NK-92 (cell line): ENCODE data around the gene ROBO1.

ENCODE experiments used
- DNase-seq: peaks from one replicate; lab custom pipeline; 2025; ENCODE audit not compliant: unreplicated experiment; lab: John Stamatoyannopoulos, UW

Gene ROBO1

DNA sequence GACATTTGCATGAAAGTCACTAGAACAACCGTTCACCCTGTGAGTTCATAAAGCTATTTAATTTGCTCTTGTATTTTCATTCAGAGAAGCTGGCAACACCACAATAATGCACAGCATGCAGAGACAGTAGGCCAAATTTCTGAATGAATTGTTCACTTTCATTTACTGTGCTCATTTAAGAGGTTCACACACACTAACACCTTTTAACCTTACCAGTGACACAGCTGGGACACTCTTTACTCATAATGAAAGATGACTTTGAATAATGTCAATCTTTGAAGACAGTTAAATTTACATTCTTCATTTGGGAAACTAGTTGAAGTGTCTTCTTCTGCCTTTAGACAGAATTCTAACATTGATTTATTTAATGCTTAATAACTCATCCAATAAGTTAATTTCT, 95.7 kb downstream of the ROBO1 start:
- DNase-seq = no peak

DNA sequence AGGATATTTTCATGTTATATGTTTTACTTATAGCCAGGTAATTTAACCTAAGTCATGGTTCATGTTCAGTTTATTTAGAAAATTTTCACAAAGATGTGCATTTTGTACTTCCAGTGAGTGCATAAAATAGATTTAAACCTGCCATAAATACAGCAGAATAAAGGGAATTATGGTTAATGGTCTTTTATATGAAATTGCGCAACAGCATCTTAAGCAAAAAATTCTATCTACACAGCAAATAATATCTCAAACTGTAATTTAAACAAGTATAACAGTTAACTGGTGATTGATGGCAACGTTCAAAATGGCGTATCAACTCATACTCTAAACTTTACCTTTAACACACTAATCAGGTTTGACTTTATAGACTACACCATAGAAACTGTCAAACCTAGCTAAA, 97.6 kb downstream of the ROBO1 start:
- DNase-seq = no peak

DNA sequence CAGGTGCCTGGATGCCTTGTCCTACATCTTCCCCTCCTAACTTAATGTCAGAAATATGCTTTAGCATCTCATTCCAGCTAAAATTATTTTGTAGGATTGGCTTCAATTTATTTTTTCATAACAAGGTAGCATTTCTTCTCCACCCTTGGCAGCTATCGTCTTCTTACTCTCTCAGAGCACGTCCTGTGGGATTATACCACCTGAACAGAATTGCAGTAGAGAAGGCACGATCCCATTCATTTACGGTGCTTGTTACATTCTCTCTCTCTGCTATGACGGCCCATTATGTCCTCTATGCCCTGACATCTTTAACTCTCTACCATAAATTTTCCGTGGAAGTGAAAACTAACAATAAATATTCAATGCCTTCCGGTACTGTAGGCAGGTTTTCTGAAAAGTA, 103.3 kb downstream of the ROBO1 start:
- DNase-seq = no peak

DNA sequence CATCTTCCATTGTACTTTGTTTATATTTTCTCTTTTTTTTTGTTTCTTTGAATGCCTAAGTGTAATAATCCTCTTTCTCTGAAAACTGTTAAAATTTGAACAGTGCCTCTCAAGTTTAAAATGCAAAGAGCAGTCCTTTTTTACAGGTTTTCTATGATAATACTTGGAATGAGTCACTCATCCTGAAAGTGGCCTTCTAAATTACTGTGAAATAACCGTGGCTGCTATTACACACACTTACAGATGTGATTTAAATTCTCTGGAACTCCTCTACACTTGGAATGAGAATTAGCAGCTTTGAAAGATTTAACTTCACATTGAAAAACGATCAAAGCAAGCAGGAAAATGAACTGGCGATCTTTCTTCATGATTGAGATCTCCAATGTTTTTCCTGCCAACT, 105.9 kb downstream of the ROBO1 start:
- DNase-seq = no peak

DNA sequence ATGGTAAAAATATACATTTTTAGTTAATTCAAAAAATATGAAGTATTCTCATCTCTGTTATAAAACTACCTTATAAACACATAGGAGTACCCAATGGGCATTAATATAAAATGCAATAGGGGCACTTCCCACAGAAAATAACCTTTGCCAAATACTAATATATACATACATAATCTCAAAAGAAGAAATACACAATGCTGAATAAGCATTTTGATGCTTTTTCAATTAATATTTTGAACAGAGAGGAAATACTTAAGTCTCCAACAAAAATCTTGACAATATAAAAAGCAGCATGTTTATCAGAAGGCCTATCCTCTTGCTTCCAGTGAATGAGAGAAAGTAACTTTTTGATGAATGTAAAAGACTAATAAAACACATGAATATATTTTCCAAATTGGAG, 110.7 kb downstream of the ROBO1 start:
- DNase-seq = no peak

DNA sequence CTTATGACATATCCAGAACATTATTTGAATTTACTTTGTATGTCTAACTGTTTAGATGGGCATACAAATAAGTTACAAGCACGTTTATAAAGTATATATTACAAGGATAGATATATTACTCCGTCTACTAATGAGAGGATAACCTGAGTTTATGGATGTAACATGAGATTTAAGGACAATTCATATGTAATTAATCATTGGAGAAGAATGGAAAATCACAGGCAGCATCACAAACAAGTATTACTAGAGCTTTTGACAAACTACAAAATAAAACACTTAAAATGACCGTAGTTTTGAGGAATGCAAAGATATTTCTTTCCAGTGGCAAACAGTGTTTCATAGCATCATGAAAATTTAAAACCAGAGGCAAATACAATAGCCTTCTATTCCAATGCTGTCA, 113.8 kb downstream of the ROBO1 start:
- no peak for DNase-seq

DNA sequence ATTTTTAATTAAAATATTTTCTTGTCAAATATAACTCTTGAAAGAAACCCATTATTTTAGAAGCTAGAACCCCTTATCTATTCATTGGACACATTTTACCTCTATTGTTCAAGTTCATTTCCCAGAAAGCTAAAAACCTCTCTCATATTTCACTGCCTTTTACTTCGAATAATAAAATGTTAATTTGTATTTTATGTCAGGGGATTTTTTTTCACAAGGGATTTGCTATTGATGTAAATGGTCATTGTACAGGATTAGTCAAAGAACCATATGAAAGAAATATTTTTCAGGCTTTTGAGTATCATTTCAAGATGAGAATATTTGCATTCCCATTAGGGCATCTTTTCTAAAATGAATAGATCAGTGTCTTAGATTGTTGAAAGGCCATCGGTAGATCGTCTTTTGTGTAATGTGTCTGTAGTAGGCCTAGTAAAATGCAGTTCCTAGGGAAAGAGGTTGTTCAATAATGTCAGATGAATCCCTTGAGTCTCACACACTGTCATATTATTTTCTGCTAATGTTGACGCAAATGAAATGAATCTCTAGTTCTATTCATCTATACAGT, 114.5 kb downstream of the ROBO1 start:
- DNase-seq = no peak

DNA sequence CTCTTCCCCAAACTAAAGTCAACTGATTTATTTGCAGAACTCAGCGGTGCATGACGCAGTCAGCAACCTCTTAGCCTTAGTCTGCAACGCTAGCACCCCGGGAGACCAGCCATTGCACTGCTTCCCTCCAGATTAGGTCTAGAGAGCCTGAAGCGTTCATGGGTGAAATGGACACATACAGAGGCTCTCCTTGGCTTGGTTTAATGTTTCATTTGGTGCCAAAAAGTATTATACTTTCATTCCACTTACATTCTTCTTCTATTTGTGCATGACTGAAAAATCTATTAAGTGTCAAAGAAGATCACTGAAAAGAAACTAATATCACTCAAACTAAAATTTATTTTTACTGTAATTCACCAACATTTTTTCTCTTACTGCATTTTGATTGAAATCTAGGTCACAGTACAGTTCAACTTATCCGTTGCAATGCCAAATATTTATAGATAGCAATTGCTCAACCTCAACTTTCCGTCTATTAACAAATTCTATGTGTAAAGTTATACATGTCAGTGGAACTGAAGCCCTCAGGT, 116.2 kb downstream of the ROBO1 start:
- no peak for DNase-seq

DNA sequence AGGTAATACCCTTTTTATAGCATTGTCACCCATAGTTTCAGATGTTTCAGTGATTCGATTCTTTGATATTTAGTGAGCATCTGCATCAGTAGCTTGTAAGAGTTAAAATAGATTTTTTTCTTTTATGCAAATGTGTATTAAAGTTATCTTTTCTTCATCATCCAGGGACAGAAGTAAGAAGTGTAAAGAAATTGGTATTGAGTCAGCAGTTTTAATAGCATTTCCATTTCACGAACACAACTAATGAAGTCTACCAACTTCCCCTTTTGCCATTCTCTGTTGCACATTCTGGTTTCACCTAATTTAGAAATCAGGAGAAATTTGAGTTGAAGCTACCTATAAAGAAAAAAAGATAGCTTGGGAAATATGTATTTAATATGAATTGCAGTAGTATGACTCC, 127.9 kb downstream of the ROBO1 start:
- DNase-seq = no peak

DNA sequence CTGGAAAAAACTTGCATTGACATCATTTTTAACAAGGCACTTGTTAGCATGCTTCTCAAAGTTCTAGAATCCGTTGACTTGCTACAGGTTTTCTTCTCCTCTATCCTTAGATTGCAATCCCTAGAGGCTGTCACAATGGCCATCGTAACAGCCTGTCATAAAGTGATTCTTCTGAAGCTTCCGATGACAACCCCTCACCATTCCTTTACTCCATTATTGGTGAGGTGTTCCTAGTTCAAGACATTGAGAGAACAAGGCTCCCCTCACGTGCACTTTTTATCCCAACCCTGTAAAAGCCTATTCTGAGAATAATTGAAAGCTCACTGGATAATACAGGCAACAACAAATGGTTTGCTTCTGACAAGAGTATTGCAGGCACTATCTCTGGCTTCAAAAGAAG, 131.4 kb downstream of the ROBO1 start:
- no peak for DNase-seq

DNA sequence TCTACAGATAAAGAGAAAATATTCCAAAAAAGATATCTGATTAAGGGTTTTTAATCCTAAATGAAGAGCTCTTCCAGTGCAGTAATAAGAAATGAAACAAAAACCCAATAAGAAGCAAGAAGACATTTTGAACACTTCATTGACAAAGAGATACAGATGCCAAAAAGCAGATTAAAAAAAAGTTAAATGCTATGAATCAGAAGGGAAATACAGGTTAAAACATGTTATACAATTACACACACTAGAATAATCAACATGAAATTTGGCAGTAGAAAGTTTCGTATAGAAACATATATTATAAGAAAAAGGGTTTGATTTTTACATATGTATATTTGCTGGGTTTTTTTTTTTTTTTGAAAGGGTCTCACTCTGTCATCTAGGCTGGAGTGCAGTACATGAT, 135.0 kb downstream of the ROBO1 start:
- no peak for DNase-seq

DNA sequence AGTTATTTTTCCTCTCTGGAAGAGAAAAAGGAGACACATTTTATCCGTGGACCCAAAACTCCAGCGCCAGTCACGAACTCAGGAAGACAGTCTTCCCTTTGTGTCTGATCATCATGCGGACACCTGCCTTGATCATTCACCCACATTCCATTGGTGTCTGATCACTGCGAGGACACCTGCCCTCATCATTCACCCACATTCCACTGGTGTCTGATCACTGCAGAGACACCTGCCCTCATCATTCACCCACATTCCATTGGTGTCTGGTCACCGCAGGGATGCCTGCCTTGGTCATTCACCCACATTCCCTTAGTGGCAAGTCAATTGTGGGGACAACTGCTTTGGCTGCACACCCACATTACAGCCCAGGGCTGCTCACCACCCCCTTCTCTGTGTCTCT, 148.9 kb downstream of the ROBO1 start:
- no peak for DNase-seq

DNA sequence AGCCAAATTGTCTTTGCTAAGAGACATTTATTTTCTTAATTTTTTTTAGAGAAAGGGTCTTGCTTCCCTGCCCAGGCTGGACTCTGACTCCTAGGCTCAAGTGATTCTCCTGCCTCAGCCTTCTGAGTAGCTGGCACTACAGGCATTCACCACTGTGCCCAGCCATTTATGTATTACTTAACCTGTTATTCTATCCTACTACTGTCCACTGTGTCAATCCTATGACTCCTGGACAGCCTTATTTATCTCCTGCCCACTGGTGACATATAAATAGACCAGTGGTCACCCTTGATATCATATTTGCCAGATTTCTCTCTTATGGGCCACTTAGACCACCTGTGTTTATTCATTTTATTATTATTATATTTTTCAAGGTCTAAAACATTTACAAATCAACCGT, 161.4 kb downstream of the ROBO1 start:
- DNase-seq = no peak

DNA sequence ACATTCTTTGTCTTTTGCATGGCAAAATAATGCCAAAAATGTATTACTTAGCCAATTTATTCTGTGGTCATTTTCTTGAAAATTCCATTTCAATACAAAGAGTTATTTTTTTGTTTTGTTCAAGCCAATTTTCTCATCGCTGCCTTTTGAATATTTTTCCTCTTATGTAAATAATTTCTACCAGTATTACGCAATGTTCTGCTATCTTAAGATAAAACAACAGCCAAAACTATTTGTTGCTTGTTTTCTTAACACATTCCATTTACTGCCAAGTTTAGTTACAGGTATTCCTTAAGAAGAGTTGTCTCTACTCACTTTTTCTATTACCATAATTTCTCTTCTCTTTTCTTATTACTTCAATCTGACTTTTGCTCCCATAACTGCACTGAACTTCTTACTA, 163.1 kb downstream of the ROBO1 start:
- no peak for DNase-seq

DNA sequence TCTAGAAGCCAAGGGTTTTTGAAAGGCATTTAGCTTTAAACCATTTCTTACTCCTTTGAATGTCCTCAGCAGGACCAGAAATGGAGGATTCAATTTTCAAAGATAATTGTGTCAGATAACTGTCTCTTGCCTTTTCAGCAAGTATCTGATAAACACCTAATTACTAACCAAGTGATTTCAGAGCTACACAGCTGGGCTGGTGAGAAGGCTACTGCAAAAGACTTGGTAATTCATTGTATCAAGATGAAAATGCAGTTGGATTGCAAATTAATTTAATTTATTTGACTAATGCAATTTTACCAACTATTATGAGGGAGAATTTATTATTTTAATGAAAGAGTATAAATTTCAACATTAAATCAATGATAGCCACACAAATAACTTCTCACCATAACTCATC, 165.4 kb downstream of the ROBO1 start:
- DNase-seq = no peak

DNA sequence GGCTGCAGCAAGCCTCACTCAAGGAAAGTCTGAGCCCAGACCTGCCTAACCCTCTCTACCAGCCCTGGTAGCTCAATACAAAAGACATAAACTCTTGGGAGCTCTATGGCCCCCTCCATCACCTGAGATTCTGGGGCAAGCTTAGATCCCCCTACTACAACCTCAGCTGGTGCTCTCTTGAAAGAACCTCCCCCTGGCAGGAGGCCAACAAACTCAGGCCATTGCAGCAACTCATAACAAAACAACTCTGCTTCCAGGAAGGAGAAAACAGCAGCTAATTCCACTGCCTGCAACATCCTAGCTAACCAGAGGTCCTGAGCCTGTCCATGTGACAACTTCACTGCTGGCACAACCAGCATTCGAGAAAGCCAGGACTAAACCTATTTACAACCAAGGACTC, 169.2 kb downstream of the ROBO1 start:
- DNase-seq = no peak

DNA sequence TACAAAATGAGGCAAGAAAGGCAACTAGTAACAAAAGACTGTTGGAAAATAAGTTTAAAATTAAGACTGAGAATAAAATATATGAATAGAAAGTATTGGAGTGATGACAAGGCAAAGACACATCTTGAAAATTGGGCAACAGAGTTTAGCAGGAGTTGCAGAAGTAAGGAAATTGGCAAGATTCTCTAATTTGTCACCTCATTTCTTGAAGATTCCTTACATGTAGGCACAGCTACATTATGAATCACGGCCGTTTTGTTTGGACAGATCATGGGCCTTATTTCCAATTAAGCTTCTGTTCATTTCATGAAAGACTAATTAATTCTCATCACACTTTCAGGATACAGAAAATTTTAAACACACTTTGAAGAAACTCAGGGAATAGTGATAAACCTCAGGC, 170.1 kb downstream of the ROBO1 start:
- DNase-seq = no peak

DNA sequence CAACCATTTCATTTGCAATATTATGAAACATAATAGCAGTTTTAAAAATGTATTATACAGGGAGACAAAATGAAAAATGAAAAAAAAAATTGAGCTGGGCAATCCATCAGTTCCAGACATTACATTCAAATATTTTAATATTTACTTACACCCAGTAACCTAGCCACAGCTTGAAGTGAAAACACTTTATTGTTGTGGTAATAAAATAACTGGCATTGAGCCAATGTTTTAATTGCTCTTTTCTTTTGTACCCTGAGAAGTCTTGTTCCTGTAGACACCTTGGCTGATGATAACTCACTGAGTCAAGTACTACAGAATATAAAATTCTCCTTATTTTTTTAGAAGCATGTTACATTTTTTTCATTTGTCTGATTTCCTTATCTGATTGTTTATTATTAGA, 180.6 kb downstream of the ROBO1 start:
- DNase-seq = no peak

DNA sequence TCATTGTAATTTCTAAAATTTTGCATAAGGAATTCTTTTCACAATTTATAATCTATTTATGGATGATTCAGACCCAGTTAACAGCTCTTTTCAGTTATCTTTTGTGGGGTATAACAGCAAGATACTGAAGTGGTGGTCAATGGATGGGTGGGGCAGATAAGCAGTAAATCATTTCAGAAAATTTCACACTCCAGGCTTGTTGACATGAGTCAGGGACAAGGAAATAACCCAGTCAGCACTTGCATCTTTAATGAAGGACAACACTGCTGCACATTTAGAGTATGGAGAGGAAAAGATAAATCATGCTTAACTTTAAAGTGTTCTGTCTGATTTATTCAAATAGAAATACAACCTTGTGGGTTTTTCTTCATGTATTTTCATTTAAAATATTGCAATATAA, 181.6 kb downstream of the ROBO1 start:
- no peak for DNase-seq

DNA sequence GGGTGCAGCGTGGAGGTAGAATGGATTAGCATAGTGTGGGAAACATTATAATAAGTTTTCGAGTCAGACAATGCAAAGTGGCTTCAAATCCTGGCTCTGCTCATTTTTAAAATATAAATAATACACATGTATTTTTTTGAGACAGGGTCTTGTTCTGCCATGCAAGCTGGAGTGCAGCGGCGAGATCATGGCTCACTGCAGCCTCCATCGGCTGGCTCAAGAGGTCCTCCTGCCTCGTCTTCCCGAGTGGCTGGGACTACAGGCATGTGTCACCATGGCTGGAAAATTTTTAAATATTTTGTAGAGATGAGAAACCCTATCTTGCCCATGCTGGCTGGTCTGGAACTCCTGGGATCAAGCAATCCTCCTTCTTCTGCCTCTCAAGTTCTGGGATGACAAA, 194.9 kb downstream of the ROBO1 start:
- DNase-seq = no peak

DNA sequence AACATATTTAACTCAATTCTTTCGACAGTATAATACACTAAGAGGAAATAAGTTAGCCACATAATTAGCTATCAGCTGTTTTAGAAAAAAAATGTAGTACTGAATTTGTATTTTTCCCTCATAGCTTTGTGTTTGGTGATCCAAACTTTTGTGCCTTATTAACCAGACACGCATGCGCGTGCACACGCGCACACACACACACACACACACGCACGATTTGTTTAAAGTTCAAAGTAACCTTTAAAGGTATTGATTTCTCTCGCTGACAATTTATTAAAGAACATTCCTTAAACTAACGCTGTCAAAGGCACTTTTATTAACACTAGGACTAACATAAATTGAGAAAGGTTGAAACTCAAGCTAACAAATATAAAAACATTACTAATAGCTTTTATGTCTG, 198.9 kb downstream of the ROBO1 start:
- DNase-seq = no peak

DNA sequence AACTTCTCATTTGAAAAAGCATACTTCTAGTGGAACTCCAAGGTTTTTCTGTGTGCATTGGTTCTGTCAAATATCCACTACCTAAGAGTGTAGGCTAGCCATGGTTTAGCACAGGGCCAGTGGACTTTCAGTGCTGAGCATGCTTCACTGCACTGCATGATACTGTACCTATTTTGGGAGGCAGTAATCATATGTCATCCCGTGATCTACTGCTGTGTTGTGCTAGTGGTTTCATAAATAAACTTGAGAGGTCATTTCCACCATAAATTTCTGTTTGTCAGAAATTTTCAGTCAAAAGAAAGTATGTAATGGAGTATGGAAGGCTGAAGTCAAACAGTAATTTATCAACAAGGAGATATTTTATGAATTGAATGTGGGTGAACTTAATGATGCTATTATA, 203.6 kb downstream of the ROBO1 start:
- DNase-seq = no peak

DNA sequence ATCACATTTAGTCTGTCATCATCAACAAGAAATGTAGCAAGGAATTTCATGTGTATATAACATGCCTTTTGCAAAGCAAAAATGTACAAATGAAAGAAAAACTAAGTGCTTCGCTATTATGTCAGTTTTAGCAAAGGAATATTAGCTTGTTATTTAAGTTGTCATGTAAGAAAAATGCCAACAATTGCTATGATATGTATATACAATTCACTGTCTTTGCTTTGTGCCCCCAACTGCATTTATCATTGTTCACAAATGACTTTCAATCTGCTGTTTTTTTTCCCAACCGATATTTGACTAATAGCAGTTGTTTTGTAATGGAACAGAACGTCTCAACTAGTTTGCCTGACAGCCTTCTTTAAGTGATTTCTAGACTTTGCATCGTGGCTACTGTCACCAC, 207.1 kb downstream of the ROBO1 start:
- no peak for DNase-seq

DNA sequence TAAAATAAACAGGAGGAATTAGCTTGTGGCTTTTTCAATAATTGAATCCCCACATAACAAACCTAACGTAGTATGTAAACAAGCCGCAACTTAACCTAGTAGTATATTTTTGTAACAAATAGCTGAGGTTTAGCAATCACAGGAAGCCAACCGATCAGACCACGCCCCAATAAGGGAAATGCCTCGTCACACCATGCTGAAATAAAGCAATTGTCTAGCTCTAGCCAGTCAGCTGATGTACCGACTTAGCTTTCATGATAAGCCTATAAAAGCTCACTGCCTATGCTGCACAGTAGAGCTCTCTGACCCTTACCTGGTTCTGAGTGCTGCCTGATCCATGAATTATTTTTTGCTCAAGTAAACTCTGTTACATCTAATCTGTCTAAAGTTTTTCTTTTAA, 208.9 kb downstream of the ROBO1 start:
- no peak for DNase-seq
